Mucosa of stomach (tissue), 1 donor: Measurements from ENCODE around the gene KDM6B.
"Not testable (repeated sequence)": the region's sequence is repeated elsewhere in the genome, so short reads cannot be mapped to it uniquely, and the experiment has no call there.

Source experiments
- H3K27me3 ChIP-seq: one replicate; pipeline ENCODE4 v1.7.0; 2013; ENCODE audit warnings: mild to moderate bottlenecking, low read length; ENCODE audit not compliant: control insufficient read depth, insufficient read depth
- H3K36me3 ChIP-seq: one replicate; pipeline ENCODE4 v1.7.0; 2013; ENCODE audit warnings: low read length; ENCODE audit not compliant: control insufficient read depth, insufficient read depth
- H3K4me1 ChIP-seq: one replicate; pipeline ENCODE4 v1.7.0; 2013; ENCODE audit warnings: mild to moderate bottlenecking, low read length; ENCODE audit not compliant: control insufficient read depth, insufficient read depth
- H3K4me3 ChIP-seq: one replicate; pipeline ENCODE4 v1.7.0; 2013; ENCODE audit warnings: low read length
- H3K9ac ChIP-seq: one replicate; pipeline ENCODE4 v1.7.0; 2013; ENCODE audit warnings: mild to moderate bottlenecking, low read length, moderate library complexity
- H3K9me3 ChIP-seq: one replicate; pipeline ENCODE4 v1.7.0; 2013; ENCODE audit warnings: mild to moderate bottlenecking, low read length, moderate library complexity; ENCODE audit not compliant: control insufficient read depth
- donor health status: Pancreatic carcinoma.

Gene KDM6B

GRCh38 chr17:7857713-7858521 is 23.9 kb downstream of the KDM6B start, which contains the start of gene CYB5D1:
Gene CYB5D1 (plus strand): TSS chr17:7858003. CDS start chr17:7858135, 132 bp downstream.
- Histone ChIP-seq H3K4me1 (peaks cover 34% of the 10 kb centered on the region), H3K27me3 (no peaks in the 10 kb centered on the region), H3K9me3 (no peaks in the 10 kb centered on the region), H3K4me3 (peak within 1 kb of the TSS; percentile 83), H3K36me3 (peaks cover 3% of the 10 kb centered on the region), H3K9ac (peak within 1 kb of the TSS; percentile 66)

GRCh38 chr17:7858522-7858810 is 24.4 kb downstream of the KDM6B start:
- peak overlapping the region; percentile 66 for H3K9ac ChIP-seq
- H3K4me1 ChIP-seq, result peaks cover 38% of the 10 kb centered on the region
- H3K27me3 ChIP-seq, result no peaks in the 10 kb centered on the region
- H3K4me3 ChIP-seq, result peak overlapping the region; percentile 83
- H3K36me3 ChIP-seq, result no peaks in the 10 kb centered on the region
- no peaks in the 10 kb centered on the region for H3K9me3 ChIP-seq

- Histone ChIP-seq H3K9me3 (no peaks in the 10 kb centered on the region), H3K4me3 (no peak overlapping the region), H3K36me3 (no peaks in the 10 kb centered on the region), H3K9ac (peak overlapping the region; percentile 66), H3K4me1 (peaks cover 38% of the 10 kb centered on the region), H3K27me3 (no peaks in the 10 kb centered on the region)
These were observed 25.0 kb downstream of the KDM6B start for GRCh38 chr17:7859028-7859427.

- Histone ChIP-seq H3K27me3 (no peaks in the 10 kb centered on the region), H3K9me3 (no peaks in the 10 kb centered on the region), H3K4me3 (no peak overlapping the region), H3K36me3 (no peaks in the 10 kb centered on the region), H3K9ac (no peak overlapping the region), H3K4me1 (peaks cover 20% of the 10 kb centered on the region)
These were observed 28.8 kb downstream of the KDM6B start for GRCh38 chr17:7862692-7863437.

GRCh38 chr17:7864384-7864783 is 30.4 kb downstream of the KDM6B start:
- H3K4me1 ChIP-seq, H3K4me3 ChIP-seq, H3K9me3 ChIP-seq, H3K36me3 ChIP-seq, H3K9ac ChIP-seq, H3K27me3 ChIP-seq: not testable (repeated sequence)

GRCh38 chr17:7864995-7865650 is 31.1 kb downstream of the KDM6B start:
- H3K36me3 ChIP-seq, result no peaks in the 10 kb centered on the region
- H3K4me1 ChIP-seq, result peaks cover 8% of the 10 kb centered on the region
- H3K9ac ChIP-seq, result no peak overlapping the region
- H3K4me3 ChIP-seq, result no peak overlapping the region
- no peaks in the 10 kb centered on the region for H3K9me3 ChIP-seq
- no peaks in the 10 kb centered on the region for H3K27me3 ChIP-seq

- no peak overlapping the region for H3K4me3 ChIP-seq
- no peak overlapping the region for H3K9ac ChIP-seq
- H3K27me3 ChIP-seq, result no peaks in the 10 kb centered on the region
- no peaks in the 10 kb centered on the region for H3K36me3 ChIP-seq
- H3K9me3 ChIP-seq, result no peaks in the 10 kb centered on the region
- H3K4me1 ChIP-seq, result peaks cover 5% of the 10 kb centered on the region
These were observed 33.9 kb downstream of the KDM6B start for GRCh38 chr17:7867881-7868329.

- Histone ChIP-seq H3K9ac (no peak overlapping the region), H3K36me3 (no peaks in the 10 kb centered on the region), H3K9me3 (no peaks in the 10 kb centered on the region), H3K27me3 (no peaks in the 10 kb centered on the region), H3K4me1 (no peaks in the 10 kb centered on the region), H3K4me3 (no peak overlapping the region)
These were observed 39.0 kb downstream of the KDM6B start for GRCh38 chr17:7873051-7873450.

GRCh38 chr17:7875804-7876370 is 41.9 kb downstream of the KDM6B start:
- H3K4me1 ChIP-seq, result no peaks in the 10 kb centered on the region
- H3K4me3 ChIP-seq, result no peak overlapping the region
- H3K36me3 ChIP-seq, result no peaks in the 10 kb centered on the region
- no peaks in the 10 kb centered on the region for H3K9me3 ChIP-seq
- H3K9ac ChIP-seq, result no peak overlapping the region
- no peaks in the 10 kb centered on the region for H3K27me3 ChIP-seq

- Histone ChIP-seq H3K9me3 (no peaks in the 10 kb centered on the region), H3K4me1 (peaks cover 6% of the 10 kb centered on the region), H3K9ac (no peak overlapping the region), H3K27me3 (no peaks in the 10 kb centered on the region), H3K36me3 (no peaks in the 10 kb centered on the region), H3K4me3 (no peak overlapping the region)
These were observed 44.2 kb downstream of the KDM6B start for GRCh38 chr17:7878234-7878633.

GRCh38 chr17:7880076-7880868 is 46.3 kb downstream of the KDM6B start:
- H3K4me3 ChIP-seq, result no peak overlapping the region
- no peaks in the 10 kb centered on the region for H3K36me3 ChIP-seq
- no peak overlapping the region for H3K9ac ChIP-seq
- peaks cover 6% of the 10 kb centered on the region for H3K4me1 ChIP-seq
- no peaks in the 10 kb centered on the region for H3K9me3 ChIP-seq
- no peaks in the 10 kb centered on the region for H3K27me3 ChIP-seq
